Skin of body (tissue), 2 donors: ENCODE results near the gene PAPLN. TPM values are rescaled to one million over a fixed set of nuclear protein-coding genes. Genes with fewer than 3 reads are reported as not detected.

ENCODE experiments used
- DNase-seq: peaks from one replicate; lab custom pipeline; 2025; lab: John Stamatoyannopoulos, UW
- total RNA-seq: library from RNA; depleted of rRNA; stranded (reverse); fragments of >200 nt; gene quantifications from one replicate; pipeline ENCODE4 v1.2.3, GENCODE V29; 2014

The PAPLN gene
- total RNA-seq, 1 donor from 2014 or later, result 10.9 TPM

DNA sequence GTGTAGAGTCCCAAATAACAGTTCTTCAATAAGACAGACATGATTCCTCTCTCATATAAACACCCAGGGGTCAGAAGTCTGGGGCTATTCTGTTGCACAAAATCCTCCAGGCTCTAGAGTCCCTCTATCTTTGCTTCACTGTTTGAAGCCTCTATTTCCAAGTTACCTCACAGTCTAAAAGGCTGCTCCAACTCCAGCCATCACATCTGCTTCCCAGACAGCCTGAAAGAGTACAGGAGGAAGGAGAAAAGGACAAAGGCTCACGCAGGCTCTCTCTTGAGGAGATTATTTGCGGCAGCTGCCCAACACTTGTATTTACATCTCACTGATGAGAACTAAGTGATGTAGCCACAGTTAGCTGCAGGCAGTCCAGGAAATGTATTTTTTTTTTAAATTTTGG is 6.4 kb downstream of the PAPLN start:
- DNase-seq, result no peak

DNA sequence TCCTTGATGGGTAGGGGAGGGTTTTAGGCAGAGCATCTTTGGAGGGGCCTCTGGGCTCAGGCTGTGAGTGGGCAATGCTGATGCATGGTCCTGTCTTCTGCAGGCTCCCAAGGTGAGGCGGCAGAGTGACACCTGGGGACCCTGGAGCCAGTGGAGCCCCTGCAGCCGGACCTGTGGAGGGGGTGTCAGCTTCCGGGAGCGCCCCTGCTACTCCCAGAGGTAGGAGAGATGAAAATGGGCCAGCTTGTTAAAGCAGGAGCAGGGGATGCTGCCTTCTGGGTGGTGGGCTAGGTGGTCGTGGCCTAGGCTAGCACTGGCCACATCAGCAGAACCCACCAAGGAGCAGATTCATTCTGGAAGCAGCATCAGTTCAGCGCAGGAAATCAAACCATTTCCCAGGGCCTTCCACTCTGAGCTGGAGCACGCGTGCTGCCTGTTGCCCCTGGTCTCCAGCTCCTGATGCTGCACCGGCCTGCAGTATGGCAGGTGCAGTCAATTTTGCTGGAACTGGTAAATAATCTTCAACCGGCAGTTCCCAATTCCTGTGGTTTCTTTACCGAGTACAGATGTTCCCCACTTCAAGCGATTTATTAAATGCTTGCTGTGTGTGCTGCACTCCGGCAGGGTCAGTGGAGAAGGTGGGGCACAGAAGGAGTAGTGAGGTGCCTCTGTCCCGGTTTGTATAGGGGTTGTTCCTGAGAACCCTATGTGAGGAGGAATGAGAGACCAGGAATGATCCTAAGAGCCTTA is 7.4 kb downstream of the PAPLN start:
- DNase-seq, result no peak

DNA sequence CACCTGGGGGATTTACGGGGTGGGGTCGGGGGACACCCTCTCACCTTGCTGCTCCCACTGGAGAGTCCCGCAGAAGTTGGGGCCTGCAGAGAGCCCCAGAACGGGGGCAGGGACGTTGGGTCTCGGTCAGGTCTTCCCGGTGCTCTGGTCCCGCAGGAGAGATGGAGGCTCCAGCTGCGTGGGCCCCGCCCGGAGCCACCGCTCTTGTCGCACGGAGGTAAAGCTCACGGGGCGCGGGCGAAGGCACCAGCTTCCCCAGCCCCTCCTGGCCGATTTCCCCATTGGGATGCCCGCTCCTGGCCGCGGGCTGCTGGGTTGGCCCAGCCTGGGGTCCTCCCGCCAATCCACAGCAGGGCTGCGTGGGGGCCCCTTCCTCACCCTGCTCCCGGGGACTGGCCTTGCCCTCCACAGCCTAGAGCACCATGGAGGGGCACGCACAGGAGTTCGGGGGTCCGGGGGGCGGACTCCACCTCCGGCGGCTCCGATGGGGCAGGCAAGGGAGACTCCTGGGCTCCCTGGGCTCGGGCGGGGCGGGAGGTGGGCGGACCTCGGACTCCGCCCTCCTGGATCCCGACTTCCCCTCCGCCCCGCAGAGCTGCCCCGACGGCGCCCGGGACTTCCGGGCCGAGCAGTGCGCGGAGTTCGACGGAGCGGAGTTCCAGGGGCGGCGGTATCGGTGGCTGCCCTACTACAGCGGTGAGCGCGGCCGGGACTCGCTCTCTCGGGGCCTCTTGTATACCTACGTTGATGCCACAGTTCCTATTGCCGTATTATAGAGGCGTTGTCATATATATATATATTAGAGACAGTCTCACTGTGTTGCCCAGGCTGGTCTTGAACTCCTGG is 8.4 kb downstream of the PAPLN start:
- no peak for DNase-seq

DNA sequence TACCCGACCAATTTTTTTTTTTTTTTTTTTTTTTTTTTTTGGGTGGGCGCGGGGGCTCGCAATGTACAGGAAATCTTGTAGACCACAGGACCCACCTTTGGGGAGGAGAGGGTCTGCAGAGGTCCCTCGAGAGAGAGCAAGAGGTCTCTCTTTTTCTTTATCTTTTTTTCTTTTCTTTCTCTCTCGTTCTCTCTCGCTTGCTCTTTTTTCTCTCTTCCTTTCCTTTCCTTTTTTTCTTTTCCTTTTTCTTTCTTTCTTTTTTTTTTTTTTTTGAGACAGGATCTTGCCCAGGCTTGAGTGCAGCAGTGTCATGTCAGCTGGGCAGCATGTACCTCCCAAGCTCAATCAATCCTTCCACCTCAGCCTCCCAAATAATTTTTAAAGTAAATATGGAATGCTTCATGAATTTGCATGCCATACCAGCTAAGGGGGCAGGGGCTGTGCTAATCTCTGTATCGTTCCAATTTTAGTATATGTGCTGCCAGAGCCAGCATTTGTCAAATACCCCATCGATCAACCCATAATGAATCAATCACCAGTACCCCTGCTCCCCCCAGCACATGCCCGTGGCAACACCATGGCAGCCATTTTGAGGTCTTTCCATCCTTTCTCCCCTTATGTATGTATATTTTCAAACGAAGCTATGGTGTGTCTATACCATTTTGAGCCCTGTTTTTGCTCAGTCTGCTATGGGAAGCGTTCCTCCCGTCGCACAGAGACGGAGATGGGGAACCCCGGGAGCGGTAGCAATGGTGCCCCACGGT is 9.3 kb downstream of the PAPLN start:
- DNase-seq, result no peak

DNA sequence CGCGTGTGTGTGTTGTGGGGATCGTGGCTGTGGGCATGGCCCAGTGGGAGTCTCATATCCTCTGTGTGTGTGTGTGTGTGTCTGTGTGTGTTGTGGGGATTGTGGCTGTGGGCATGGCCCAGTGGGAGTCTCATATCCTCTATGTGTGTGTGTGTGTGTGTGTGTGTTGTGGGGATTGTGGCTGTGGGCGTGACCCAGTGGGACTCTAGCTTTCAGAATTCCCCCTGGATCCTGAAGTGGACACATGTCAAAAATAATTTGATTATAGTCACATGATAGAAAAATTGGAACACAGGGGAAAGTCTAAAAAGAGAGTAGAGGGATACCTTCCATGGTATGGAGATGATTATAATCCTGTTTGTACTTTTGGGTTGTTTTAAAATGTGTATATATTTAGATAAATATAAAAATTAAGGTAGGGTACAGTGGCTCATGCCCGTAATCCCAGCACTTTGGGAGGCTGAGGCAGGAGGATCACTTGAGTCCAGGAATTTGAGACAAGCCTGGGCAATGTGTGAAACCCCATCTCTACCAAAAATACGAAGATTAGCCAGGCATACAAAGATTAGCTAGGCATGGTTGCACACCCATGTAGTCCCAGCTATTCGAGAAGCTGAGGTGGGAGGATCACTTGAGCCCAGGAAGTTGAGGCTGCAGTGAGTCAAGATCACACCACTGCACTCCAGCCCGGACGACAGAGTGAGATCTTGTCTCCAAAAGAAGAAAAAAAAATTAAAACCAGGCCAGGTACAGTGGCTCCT is 11.0 kb downstream of the PAPLN start:
- no peak for DNase-seq

DNA sequence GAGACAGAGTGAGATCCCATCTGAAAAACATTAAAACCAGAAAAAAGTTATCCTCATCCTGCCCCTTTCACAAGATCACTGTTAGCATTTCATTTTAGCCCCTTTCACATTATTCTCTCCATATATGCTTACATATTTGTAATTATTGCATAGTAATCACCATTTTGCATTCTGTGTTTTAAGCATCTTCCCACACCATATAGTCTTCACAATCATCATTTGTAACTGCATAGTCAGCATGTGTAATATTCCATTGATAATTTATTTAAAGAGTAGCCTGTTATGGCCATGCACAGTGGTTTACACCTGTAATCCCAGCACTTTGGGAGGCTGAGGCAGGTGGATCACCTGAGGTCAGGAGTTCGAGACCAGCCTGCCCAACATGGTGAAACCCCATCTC is 11.8 kb downstream of the PAPLN start:
- no peak for DNase-seq

DNA sequence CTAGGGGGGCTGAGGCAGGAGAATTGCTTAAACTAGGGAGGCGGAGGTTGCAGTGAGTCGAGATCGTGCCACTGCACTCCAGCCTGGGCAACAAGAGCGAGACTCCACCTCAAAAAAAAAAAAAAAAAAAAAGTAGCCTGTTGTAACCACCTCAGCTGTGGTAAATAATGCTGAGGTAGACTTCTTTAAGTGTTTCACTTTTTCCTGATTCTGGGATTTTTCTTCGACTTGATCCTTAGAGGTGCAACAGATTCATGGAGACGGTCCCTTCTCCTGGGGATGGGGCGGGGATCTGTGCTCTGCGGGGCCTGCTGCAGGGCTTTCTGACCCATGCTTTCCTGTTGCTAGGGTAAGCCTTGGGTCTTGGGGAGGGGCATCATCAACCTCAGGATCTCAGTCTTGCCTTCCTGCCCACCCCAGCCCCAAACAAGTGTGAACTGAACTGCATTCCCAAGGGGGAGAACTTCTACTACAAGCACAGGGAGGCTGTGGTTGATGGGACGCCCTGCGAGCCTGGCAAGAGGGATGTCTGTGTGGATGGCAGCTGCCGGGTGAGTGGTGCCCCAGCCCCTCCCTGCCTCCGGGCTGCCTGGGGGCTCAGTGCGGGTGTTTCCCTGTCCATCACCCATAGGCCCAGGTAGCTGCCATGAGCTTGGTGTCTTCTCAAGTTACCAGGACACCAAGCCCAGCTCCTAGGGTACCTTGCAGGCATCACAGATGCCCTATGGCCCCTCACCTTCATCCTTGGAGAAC is 12.4 kb downstream of the PAPLN start:
- no peak for DNase-seq

DNA sequence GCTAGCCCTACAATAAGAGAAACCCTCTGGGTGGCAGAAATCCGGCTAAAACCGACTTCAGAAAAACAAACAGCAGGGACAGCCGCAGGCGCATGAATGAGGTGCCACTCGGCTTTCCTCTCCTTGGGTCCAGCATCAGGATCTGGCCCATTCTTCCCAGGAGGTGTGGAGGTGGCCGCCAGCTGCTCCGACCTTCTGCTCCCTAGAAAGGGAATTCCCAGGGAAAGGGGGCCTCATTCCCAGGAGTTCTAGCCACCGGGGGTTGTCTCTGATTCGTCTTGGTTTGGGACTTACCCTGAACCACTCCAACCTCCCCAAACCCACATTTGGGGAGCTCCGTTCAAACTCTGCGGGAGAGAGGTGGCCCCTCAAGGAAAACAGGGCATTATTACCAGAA is 13.0 kb downstream of the PAPLN start:
- no peak for DNase-seq

DNA sequence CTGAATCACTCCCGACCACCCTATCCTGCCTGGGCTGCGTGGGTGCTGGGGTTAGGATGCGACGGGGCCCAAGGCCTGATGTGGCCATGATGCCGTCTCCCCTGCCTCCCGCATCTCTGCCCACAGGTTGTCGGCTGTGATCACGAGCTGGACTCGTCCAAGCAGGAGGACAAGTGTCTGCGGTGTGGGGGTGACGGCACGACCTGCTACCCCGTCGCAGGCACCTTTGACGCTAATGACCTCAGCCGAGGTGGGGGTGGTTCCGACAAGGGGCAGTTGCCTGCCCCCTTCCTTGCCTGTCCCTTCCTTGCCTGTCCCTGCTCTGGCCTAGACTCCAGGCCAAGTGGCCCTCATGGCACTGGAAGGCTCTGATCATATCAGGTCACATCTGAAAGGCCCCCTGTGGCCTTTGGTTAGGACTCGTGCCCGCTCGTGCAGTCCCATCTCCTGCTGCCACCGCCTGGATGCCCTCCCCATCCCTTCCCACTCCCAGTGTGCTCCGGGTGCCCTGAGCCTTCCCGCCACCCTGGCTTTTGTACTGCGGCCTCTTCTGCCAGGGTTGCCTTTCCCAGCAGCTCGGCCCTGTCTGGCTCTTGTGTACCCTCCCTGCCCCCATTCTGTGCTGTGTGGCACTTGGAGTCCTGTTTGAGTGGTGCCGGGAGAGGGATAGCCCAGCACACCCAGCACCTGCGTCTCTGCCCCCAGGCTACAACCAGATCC is 13.6 kb downstream of the PAPLN start:
- no peak for DNase-seq

DNA sequence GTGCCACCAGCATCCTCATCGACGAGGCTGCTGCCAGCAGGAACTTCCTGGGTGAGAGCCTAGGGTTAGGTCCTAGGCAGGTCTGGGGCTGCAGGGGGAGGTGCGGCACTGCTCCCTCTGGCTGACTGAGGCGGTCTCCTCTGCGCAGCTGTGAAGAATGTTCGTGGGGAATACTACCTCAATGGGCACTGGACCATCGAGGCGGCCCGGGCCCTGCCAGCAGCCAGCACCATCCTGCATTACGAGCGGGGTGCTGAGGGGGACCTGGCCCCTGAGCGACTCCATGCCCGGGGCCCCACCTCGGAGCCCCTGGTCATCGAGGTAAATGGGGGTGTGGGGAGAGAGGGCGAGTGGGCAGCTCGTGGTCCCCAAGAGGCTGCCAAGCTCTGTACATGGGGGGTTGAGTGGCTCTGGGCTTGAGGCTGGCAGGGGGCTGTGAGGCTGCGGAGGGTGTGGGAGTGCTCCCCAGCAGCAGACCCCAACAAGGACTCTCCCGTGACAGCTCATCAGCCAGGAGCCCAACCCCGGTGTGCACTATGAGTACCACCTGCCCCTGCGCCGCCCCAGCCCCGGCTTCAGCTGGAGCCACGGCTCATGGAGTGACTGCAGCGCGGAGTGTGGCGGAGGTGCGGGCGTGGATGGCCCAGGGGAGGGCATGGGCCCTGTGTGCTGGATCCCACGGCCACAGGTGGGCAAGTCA is 14.4 kb downstream of the PAPLN start:
- DNase-seq, result no peak

DNA sequence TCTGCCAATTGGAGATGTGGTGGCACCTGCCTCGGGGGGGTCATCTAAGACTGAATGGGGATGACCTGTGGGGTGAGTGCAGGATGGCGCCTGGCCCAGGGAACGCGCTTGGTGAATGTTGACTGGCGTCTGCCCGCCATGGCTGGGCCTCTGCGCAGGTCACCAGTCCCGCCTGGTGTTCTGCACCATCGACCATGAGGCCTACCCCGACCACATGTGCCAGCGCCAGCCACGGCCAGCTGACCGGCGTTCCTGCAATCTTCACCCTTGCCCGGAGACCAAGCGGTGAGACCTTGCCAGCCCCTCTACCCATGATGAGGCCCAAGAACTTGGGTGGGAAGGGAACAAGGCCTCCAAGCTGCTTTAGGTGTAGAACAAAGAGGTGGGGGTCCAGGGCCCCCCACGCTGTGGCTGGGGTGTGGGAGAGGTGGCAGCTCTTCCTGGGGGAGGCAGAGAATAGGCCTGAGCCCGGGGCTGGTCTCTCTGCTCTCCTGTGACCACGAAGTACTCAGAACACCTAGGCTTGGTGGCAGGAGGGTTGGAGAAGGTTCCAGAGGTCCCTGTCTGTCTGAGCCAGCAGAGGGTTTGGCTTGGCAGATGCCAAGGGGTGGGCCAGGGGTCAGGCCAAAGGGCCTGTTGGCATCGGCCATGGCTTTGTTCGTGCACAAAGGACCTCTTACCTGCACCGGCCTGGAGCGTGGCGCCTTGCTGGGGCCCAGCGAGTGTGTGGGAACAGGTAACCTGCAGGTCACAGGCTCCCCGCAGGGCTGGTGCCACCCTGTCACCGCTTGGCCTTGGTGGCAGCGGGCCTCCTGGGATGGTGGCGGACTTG is 15.4 kb downstream of the PAPLN start:
- no peak for DNase-seq

DNA sequence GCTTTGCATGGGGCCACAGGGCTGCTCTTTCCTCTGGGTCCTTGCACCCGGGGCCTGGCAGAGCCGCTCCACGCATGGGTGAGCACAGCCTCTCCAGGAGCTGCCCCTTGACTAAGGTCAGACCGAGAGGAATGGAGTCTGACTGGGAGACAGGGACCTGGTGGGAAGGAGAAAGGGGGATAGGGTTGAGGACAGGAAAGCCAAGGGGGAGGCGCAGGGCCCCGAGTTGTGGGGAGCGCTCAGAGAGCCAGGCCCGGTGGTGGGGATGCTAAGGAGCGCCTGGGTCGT is 16.0 kb downstream of the PAPLN start:
- no peak for DNase-seq

DNA sequence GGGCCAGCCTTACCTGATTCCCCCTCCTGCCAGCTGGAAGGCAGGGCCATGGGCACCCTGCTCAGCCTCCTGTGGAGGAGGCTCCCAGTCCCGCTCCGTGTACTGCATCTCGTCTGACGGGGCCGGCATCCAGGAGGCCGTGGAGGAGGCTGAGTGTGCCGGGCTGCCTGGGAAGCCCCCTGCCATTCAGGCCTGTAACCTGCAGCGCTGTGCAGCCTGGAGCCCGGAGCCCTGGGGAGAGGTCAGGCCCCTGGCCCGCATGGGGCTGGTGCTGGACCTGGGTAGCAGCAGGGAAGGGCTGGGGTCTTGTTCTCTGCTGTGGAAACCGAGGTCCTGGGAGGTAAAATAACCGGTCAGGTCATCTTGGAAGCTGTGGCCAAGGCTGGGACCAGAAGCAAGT is 16.4 kb downstream of the PAPLN start:
- DNase-seq, result no peak

DNA sequence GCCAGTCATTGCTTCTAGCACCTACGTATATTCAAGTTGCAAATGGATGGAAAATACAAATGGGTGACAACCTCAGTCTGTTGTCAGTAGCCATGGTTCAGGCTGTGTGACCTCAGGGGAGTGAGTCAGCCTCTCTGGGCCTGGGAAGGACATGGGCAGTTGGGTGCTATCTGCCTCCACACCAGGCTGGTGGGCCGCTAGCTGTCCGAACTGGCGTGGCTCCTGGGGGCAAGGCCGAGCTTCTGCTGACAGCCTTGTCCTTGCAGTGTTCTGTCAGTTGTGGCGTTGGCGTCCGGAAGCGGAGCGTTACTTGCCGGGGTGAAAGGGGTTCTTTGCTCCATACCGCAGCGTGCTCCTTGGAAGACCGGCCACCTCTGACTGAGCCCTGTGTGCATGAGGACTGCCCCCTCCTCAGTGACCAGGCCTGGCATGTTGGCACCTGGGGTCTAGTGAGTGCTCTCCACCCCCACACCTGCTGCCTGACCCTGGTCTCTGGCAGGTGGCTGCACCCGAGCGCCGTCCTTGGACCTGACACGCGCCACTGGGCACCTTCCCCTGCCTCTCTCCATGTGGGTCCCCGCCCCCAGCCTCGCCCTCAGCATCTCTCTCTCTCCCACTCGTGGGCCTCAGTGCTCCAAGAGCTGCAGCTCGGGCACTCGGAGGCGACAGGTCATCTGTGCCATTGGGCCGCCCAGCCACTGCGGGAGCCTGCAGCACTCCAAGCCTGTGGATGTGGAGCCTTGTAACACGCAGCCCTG is 17.1 kb downstream of the PAPLN start:
- DNase-seq, result no peak

DNA sequence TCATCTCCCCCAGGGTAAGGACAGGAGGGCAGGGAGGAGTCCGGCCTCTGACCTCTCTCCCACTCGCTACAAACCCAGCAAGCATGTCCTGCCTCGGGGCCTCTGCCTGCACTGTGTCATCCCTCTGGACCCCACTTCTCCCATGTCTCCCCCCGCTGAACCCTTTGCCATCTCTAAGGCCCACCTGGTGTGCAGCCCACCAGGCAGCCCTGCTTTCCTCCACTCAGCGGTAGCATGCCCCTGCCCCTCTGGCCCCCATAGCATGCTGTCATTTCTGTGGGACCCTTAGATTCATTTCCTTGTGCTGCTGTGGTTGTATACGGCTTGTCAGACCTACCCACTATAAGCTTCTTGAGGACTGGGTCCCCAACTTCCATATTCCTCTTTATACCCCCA is 17.7 kb downstream of the PAPLN start:
- DNase-seq, result no peak

DNA sequence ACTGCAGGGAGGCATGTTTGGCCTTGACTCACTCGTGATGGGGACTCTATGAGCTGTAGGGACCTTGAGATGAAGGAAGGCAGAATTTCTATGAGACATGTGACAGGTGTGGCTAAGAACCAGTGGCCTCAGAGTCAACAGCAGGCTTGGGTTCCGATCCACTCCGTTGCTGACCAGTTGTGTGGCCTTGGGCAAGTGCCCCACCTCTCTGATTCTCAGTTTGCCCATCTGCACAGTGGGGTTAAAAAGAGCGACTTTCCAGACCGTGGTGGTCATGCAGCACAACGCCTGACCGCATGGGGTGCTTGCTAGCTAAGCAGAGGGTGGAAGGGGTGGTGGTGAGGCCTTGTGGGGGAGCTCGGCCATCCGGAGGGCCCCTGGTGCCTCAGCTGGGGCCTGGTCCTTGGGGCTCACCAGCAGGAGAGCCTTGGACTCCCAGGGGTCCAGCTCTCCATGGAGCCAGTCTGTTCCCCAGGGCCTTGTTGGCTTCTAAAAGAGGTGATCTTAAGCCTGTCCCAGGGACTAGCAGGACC is 18.5 kb downstream of the PAPLN start:
- DNase-seq, result no peak

DNA sequence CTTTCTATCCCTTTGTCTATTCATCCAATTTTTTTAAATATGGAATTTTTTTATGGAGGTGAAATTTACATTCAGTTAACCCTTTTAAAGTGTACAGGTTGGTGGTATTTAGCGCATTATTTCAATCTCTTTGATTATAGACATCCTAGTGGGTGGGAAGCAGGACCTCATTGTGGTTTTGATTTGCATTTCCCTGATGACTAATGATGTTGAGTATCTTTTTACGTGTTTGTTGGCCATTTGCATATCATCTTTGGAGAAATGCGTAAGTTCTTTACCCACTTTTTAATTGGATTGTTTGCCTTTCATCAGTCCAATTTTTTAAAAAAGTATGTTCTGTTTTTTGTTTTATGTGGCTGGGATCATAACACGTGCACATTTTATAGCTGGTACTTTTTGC is 20.8 kb downstream of the PAPLN start:
- no peak for DNase-seq
